ENCODE results near the gene CACNA2D4. TPM values are rescaled to one million over a fixed set of nuclear protein-coding genes. Genes with fewer than 3 reads are reported as not detected.

Gene CACNA2D4
- total and polyA plus RNA-seq, 2 of the 13 experiments (the other 11 are each of a cell fraction or from before 2014, with no cell fraction given) = 14.2 to 136 TPM

DNA sequence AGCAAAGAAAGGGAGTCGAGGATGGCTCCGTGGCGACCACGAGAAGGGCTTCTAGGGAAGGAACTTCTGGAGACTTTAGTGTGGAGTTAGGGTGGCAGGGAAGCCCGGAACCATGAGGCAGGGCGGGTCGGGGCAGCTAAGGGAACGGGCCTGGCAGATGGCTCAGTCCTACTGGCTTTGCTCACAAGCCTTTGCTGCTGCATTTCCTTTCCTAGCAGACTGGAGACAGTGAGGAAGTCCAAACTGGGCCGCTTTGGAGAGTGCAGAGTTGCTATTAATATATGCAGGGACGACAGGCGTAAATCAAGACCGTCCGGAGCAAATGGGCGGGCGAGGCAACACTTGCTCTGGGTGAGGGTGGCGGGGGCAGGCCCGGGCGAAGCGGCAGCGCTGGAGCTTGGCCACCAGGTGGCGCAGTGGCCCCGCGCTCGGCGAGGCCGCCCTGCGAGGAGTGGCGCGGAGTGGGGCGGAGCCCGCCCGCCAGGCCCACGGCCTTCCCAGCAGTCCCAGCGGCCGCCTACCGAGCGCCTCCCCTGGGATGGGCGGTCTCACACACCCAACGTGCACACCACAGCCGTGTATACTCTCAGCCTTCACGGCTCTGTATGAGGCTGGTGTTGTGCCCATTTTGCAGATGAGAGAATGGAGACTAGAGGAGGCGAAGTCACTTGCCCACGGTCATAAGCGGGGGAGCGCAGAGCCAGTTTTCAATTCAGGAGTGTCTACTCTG is 122.5 kb downstream of the CACNA2D4 start (continued):
- TF ChIP-seq, protein P1, sequence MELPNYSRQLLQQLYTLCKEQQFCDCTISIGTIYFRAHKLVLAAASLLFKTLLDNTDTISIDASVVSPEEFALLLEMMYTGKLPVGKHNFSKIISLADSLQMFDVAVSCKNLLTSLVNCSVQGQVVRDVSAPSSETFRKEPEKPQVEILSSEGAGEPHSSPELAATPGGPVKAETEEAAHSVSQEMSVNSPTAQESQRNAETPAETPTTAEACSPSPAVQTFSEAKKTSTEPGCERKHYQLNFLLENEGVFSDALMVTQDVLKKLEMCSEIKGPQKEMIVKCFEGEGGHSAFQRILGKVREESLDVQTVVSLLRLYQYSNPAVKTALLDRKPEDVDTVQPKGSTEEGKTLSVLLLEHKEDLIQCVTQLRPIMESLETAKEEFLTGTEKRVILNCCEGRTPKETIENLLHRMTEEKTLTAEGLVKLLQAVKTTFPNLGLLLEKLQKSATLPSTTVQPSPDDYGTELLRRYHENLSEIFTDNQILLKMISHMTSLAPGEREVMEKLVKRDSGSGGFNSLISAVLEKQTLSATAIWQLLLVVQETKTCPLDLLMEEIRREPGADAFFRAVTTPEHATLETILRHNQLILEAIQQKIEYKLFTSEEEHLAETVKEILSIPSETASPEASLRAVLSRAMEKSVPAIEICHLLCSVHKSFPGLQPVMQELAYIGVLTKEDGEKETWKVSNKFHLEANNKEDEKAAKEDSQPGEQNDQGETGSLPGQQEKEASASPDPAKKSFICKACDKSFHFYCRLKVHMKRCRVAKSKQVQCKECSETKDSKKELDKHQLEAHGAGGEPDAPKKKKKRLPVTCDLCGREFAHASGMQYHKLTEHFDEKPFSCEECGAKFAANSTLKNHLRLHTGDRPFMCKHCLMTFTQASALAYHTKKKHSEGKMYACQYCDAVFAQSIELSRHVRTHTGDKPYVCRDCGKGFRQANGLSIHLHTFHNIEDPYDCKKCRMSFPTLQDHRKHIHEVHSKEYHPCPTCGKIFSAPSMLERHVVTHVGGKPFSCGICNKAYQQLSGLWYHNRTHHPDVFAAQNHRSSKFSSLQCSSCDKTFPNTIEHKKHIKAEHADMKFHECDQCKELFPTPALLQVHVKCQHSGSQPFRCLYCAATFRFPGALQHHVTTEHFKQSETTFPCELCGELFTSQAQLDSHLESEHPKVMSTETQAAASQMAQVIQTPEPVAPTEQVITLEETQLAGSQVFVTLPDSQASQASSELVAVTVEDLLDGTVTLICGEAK (IDR thresholded peaks at IDR 0.05) = no peak
- TF ChIP-seq, protein P1 (CRISPR knock-in tag; IDR thresholded peaks at IDR 0.05) = peak; percentile 41; the same call in 1 of the 2 replicates
- TF ChIP-seq POLR2A (IDR thresholded peaks at IDR 0.05; ENCODE audit: insufficient read depth in 1 of 2, low read depth in 2 of 2, low read length in 2 of 2) (peak in 1 of 2 experiments; percentile 59; a peak in 2 of 4 replicates), HNRNPL (IDR thresholded peaks at IDR 0.05; ENCODE audit: low read depth, low read length) (no peak), ZNF224 (CRISPR knock-in tag; IDR thresholded peaks at IDR 0.05) (0 out of 2 replicates have a peak, but pooled peaks have one; percentile 75), PLRG1 (conservative IDR thresholded peaks at IDR 0.05) (no peak), KLF16 (CRISPR knock-in tag; IDR thresholded peaks at IDR 0.05) (0 out of 4 replicates have a peak, but pooled peaks of 1 of the 2 experiments have one; percentile 20), YEATS2 (CRISPR knock-in tag; IDR thresholded peaks at IDR 0.05; ENCODE audit: borderline replicate concordance) (no peak), SYNCRIP (IDR thresholded peaks at IDR 0.05; ENCODE audit: insufficient read depth, low read depth, low read length) (no peak), GTF3A (CRISPR knock-in tag; conservative IDR thresholded peaks at IDR 0.05) (peak; percentile 88), EEA1 (CRISPR knock-in tag; IDR thresholded peaks at IDR 0.05; ENCODE audit: borderline replicate concordance) (peak; percentile 46; the same call in 1 of the 2 replicates), ZNF605 (CRISPR knock-in tag; IDR thresholded peaks at IDR 0.05) (no peak)
- TF ChIP-seq, protein P2, sequence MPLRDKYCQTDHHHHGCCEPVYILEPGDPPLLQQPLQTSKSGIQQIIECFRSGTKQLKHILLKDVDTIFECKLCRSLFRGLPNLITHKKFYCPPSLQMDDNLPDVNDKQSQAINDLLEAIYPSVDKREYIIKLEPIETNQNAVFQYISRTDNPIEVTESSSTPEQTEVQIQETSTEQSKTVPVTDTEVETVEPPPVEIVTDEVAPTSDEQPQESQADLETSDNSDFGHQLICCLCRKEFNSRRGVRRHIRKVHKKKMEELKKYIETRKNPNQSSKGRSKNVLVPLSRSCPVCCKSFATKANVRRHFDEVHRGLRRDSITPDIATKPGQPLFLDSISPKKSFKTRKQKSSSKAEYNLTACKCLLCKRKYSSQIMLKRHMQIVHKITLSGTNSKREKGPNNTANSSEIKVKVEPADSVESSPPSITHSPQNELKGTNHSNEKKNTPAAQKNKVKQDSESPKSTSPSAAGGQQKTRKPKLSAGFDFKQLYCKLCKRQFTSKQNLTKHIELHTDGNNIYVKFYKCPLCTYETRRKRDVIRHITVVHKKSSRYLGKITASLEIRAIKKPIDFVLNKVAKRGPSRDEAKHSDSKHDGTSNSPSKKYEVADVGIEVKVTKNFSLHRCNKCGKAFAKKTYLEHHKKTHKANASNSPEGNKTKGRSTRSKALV (CRISPR knock-in tag; IDR thresholded peaks at IDR 0.05) = no peak
- TF ChIP-seq, protein P3, sequence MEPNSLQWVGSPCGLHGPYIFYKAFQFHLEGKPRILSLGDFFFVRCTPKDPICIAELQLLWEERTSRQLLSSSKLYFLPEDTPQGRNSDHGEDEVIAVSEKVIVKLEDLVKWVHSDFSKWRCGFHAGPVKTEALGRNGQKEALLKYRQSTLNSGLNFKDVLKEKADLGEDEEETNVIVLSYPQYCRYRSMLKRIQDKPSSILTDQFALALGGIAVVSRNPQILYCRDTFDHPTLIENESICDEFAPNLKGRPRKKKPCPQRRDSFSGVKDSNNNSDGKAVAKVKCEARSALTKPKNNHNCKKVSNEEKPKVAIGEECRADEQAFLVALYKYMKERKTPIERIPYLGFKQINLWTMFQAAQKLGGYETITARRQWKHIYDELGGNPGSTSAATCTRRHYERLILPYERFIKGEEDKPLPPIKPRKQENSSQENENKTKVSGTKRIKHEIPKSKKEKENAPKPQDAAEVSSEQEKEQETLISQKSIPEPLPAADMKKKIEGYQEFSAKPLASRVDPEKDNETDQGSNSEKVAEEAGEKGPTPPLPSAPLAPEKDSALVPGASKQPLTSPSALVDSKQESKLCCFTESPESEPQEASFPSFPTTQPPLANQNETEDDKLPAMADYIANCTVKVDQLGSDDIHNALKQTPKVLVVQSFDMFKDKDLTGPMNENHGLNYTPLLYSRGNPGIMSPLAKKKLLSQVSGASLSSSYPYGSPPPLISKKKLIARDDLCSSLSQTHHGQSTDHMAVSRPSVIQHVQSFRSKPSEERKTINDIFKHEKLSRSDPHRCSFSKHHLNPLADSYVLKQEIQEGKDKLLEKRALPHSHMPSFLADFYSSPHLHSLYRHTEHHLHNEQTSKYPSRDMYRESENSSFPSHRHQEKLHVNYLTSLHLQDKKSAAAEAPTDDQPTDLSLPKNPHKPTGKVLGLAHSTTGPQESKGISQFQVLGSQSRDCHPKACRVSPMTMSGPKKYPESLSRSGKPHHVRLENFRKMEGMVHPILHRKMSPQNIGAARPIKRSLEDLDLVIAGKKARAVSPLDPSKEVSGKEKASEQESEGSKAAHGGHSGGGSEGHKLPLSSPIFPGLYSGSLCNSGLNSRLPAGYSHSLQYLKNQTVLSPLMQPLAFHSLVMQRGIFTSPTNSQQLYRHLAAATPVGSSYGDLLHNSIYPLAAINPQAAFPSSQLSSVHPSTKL (CRISPR knock-in tag; IDR thresholded peaks at IDR 0.05) = no peak; the same call in 1 of the 2 replicates
